MV-4-11 (cell line): ENCODE data around the gene ACSM2A.
"Not testable (repeated sequence)": the region's sequence is repeated elsewhere in the genome, so short reads cannot be mapped to it uniquely, and the experiment has no call there.

Experiments
- DNase-seq: peaks from one replicate; lab custom pipeline; 2025; lab: John Stamatoyannopoulos, UW

The ACSM2A gene

DNA sequence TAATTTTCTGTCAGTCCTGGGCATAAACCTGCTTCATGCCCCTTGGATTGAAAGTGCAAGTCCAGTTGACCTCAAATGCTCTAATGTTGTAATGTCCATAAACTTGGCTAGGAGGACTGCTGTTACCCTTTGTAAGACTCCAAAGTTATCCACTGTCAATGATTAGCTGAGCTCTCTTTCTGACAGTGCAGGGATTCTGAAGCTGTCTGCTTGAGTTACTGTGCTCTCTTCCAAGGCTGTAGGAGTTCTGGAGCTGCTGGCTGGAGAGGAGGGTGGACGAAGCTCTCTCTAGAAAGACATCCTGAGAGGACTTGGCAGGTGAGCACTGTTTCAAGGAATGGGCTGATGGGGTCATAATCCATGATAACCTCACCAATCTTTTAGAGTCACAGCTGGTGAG, at the start of gene ACSM2A:
TSS of gene ACSM2A (plus strand) at position 158 of the 400 bp plus-strand sequence. CDS start 8,594 bp downstream, outside the sequence.
- DNase-seq: not testable (repeated sequence)

GRCh38 chr16:20402651-20403050, 48.7 kb upstream of the ACSM2A start:
- DNase-seq: no peak

DNA sequence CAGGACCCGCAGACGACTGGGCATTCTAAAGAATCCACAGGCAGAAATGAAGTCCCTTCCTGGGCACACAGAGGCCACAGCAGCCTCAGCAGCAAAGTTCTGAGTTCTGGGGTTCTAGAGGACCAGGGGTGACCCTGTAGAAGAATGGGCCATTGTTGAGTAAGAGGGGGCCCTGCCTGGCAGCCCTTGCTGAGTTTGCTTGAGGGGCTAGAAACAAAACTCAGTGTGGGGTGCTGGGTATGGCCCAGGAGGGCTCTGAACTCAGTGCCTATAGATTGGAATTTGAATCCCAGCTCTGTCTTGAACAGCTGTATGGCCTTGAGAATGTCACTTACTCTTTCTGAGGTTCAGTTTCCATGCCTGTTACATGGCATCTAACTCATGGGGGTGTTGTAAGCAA, 46.7 kb upstream of the ACSM2A start, which contains the start of gene PDILT:
TSS of gene PDILT (minus strand) at position 101 of the 400 bp plus-strand sequence. CDS start 5,437 bp downstream, outside the sequence.
- DNase-seq: no peak

DNA sequence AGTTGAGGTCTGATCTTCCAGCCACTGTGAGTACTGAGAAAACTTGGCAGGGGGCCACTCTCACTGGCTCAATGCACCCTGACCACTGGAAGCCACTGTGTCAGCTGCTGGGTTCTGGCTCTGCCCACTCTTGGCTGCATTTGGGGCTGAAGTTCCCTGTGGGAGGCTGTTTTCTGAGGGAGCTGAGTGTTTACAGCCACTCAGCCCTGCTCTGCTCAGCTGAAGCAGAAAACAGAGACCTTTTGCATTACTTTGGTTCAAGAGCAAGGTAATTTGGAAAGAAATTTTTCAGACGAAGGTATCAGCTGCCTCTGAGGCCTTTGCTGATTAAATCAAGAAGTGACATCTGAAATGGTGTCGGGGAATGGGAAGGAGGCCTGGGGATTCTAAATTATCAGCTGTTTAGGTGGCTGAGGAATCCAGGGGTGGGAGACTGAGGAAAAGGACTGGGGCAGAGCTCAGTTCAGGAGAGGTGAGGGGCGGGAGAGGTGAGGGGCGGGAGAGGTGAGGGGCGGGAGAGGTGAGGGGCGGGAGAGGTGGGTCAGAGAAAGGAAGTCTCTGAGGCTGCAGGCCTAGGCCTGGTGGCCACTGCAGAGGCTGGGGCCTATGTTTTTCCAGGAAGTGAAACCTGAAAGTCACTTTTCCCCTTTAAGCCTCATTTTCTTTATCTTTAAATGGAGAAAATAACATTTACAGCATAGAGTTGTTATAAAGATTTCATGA, 41.8 kb upstream of the ACSM2A start, which contains the start of gene ACSM5:
TSS of gene ACSM5 (plus strand) at position 137 of the 723 bp plus-strand sequence. CDS start 1,951 bp downstream, outside the sequence.
- DNase-seq: peak; percentile 63

DNA sequence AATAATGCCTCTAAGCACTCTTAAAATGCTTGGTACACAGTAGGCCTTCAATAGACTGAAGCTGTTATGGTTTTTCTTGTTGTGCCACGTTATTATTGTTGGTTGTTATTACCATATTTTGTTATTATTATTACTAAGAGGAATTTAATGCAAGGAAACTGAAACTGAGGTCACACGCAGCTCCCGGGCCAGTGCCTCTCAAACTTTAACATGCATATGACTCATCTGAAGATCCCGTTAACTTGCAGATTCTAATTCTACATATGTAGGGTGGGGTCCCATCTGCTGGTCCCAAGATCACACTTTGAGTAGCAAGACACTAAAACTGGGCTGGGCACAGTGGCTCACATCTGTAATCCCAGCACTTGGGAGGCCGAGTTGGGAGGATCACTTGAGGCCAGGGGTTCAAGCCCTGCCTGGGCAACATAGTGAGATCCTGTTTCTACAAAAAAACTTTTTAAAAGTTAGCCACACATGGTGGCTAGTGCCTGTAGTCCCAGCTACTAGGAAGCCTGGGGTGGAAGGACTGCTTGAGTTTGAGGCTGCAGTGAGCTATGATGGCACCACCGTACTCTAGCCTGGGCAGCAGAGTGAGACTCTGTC, 41.1 kb upstream of the ACSM2A start:
- peak; percentile 70 for DNase-seq

DNA sequence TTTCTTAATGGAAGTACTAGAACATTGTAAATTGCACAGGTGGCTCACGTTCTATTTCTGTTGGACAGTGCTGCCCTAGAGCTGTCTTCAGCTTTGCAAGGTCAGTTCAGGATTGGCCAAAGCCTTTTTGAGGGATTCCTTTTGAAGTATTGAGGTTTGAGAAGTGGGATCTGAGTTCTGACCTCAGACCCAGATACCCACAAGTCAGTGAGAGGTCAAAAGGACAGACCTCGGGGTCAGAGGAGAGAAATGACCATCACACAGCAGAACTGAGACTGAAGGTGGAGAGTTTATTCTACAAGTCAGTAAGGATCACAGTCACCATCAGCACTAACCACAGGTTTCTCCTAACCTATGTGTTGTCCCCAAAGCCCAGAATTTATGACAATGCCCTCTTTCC, 40.3 kb upstream of the ACSM2A start:
- DNase-seq: peak; percentile 43

DNA sequence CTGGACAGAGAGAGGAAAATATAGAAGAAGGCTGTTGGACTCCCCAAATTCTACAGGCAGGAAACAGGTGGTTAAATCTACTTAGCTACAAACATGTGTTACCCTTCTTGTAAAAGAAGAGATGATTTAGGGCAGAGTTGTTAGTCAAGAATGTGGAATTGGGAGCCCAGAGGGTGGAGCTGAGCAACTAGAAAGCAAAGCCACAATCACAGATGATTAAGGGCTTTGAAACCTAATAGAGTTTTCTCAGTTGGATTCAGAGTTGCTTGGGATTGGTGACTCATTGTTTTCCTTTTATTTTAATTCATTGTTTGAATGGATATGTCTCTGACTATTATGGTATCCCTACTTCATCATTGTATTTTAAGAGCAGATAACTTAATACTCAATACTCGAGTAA, 35.8 kb upstream of the ACSM2A start:
- no peak for DNase-seq

- DNase-seq: not testable (repeated sequence)
Observed at GRCh38 chr16:20419093-20419492, 32.2 kb upstream of the ACSM2A start.

DNA sequence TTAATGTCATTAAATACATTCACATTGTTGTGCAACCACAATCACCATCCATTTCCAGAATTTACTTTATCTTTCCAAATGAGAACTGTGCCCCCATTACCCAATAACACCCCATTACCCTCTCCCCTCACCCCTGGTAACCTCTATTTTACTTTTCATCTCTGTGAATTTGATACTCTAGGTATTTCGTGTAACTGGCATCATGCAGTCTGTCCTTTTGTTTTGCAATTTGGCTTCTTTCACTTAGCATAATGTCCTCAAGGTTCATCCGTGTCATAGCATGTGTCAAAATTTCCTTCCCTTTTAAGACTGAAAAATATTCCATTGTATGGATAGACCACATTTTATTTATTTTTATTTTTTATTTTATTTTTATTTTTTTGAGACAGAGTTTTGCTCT, 29.6 kb upstream of the ACSM2A start:
- not testable (repeated sequence) for DNase-seq

DNA sequence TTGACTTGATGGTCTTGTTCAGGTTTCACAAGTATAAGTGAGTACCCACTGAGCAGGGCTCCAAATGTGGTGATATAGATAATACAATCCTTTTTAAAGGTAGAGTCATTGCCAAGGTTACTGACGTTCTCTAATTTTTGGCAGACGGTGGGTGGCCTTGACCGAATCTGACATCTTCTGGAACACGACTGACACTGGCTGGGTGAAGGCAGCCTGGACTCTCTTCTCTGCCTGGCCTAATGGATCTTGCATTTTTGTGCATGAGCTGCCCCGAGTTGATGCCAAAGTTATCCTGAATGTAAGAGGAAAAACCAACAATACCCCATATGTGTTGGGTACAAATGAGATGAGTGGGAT, 27.6 kb upstream of the ACSM2A start:
- not testable (repeated sequence) for DNase-seq

DNA sequence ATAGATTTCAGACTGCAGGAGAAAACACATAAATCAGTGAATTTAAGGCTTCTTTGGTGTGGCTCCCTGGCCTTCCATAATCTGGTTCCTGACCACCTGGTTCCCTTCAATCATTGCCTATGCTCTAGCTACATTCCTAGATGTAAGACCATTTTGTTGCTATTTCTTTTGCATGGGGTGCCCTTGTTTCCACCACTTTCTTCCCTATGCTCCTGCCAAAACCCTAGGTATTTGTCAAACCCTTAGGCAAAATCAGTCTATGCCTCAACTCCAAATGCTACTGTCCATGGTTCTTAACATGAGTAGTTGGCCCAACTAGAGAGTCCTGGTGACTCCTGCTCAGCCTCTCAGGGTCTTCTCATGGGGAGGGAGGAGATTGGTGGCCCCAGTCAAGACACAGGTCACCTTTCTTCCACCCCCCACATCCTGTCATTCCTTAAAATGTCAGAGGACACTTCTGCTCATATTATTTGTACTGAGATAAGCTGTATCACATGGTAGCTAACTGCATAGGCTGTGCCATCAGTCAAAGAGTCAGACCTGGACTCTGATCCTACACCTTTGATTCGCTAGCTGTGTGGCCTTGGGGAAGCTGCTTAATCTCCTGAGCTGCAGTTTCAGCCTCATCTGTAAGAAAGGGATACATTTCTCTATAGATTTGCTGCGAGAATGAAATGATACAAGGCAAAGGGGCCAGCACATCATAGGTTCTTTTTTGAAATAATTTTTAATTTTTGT, 27.0 kb upstream of the ACSM2A start:
- no peak for DNase-seq

- not testable (repeated sequence) for DNase-seq
Observed at GRCh38 chr16:20427401-20427797, 23.9 kb upstream of the ACSM2A start.

- not testable (repeated sequence) for DNase-seq
Observed at GRCh38 chr16:20429499-20429898, 21.8 kb upstream of the ACSM2A start.

DNA sequence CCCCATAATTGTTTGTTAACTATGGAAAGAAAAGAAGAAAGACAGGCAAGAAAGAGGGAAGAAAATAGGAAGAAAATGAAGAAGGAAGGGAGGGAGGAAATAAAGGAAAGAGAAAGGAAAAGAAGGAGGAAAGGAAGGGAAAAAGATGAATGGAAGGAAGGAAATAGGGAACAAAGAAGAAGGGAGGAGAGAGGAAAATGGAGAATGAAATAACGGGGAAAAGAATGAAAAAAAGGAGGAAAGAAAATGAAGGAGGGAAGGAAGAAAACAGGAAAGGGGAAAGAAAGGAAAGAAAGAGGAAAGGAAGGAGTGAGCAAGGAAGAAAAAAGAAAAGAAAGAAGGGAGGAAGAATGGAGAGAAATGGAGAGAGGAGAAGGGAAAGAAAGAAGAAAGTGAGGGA, 20.8 kb upstream of the ACSM2A start:
- not testable (repeated sequence) for DNase-seq

DNA sequence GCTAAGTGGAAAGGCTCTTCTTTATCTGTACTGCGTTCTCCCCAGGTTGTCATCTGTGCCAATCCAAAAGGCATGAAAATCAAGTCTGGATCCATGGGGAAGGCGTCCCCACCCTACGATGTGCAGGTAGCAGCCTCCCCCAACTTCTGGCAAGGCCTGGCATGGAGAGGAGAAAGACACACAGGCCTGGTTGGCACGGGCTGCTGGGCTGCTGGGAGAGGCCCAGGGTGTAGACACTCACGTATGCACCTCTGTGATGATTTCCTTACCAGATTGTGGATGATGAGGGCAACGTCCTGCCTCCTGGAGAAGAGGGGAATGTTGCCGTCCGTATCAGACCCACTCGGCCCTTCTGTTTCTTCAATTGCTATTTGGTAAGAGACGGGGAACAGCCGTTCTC, 20.4 kb upstream of the ACSM2A start:
- DNase-seq: no peak

GRCh38 chr16:20438950-20439349, 12.4 kb upstream of the ACSM2A start:
- not testable (repeated sequence) for DNase-seq

GRCh38 chr16:20439820-20440231, 11.5 kb upstream of the ACSM2A start:
- not testable (repeated sequence) for DNase-seq

DNA sequence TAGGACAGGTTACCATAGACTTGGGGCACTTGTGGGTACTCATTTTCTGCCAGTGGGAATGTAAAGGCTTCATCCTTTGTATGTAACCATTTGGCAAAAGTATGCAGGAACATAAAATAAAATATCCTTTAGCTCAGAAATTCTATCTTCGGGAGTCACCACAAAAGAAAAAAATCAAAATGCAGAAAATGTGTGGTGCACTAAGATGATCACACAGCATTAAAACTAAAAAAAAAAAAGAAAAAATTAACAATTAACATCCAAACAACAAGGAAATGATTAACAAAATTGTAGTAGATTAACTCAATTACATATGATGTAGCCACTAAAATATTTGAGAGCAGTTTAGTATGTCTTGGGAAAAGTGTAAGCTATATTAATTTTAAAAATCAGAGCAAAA, 10.6 kb upstream of the ACSM2A start:
- DNase-seq: not testable (repeated sequence)

DNA sequence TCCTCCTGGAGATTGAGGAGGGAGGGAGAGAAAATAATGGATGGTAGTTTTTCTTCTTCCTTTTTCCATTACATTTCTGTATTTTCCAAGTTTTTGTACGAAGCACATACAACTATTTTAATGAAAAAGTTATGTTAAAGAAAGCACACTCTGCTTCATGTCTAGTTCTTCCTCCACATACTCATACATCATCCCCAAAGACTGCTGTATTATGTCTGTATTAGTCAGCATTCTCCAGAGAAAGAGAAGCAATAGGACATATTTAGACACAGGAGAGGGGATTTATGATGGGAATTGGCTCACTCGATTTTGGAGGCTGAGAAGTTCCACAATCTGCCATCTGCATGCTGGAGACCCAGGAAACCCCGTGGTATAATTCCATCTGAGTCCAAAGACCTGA, 10.1 kb upstream of the ACSM2A start:
- no peak for DNase-seq

- not testable (repeated sequence) for DNase-seq
Observed at GRCh38 chr16:20441859-20442258, 9.5 kb upstream of the ACSM2A start.

DNA sequence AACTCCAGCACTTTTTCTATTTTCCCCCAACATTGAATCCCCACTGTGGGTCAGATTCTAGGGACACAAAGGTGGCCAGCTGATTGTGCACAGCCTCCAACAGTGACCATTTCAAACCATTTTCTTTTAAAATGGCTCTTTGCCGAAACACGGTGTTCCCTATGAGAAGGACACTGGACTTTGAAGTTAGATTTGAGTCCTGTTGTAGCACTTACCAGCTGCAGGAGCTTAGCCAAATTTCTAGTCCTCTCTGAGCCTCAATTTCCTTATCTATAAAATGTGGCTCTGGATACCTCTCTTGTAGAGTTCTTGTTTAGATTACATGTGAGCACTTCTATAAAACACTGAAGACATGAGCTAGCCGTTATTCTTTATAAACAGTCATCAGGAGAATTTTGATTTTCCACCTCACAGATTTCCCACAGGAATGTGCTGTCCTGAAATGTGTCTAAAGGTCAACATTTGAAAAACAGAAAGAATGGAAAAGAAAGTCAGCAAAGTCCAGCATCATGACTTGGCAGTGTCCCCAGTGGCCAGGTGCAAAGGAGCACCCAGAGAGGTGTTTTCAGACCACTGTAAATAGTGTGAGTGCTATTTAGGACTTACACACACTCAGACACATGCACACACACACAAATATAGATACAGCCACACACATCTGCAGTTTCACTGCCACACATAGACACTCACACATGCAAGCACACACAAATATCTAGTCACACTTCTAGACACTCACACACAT, 4.5 kb upstream of the ACSM2A start:
- DNase-seq: not testable (repeated sequence)

- DNase-seq: not testable (repeated sequence)
Observed at GRCh38 chr16:20453633-20454032, 2.3 kb downstream of the ACSM2A start.
